VCaP (cell line): ENCODE measurements around the gene STK32C.

ENCODE experiments used
- H3K27ac ChIP-seq: fragments of 450-650 bp; 2 replicates; pipeline ENCODE4 v1.5.1; 2017
- TF ChIP-seq, protein P1 (sequence below): fragments of 450-650 bp; conservative IDR thresholded peaks from 2 replicates; pipeline ENCODE4 v1.5.1; 2017; ENCODE audit warnings: mild to moderate bottlenecking, moderate library complexity

Gene STK32C

DNA sequence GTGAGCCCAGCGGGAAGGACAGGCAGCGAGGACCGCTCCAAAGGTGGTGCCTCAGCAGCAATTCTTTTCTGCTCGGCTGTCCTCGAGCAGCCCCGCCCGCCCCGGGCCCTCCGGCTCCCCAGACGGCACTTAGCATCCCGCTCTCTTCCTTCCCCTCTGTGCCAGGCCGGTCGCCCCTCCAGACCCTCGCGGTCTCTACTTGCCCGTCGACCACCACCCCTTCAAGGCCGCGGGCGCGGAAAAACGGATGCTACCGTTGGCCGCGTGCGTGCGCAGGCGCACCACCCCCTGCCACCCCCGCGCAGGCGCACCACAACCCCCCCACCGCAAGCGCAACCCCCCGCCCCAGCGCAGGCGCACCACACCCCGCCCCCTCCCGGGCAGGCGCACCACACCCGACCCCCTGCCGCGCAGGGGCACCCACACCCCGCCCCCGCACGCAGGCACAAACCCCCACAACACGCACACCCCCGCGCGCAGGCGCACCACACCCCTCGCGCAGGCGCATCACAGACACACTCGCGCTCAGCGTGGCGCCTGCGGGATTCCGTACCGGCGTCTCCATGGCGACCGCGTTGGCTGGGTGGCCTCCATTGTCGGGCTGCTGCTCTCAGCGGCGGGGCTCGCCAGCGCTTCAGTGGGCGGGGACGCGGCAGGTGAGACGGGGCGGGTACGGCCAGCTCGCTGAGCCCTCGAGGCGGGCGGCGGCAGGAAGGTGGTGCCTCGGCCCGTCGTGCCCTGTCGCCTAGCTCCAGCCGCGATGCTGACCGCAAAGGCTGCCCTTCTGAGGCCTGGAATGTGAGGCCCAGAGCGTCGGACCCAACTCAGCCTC, 24.1 kb upstream of the STK32C start, which contains the start of gene LRRC27:
LRRC27 (plus strand) TSS at position 593 of the 832 bp plus-strand sequence. CDS start 1,332 bp downstream, outside the sequence.
- H3K27ac ChIP-seq = peak within 1 kb of the TSS; percentile 75
- TF ChIP-seq, protein P1, sequence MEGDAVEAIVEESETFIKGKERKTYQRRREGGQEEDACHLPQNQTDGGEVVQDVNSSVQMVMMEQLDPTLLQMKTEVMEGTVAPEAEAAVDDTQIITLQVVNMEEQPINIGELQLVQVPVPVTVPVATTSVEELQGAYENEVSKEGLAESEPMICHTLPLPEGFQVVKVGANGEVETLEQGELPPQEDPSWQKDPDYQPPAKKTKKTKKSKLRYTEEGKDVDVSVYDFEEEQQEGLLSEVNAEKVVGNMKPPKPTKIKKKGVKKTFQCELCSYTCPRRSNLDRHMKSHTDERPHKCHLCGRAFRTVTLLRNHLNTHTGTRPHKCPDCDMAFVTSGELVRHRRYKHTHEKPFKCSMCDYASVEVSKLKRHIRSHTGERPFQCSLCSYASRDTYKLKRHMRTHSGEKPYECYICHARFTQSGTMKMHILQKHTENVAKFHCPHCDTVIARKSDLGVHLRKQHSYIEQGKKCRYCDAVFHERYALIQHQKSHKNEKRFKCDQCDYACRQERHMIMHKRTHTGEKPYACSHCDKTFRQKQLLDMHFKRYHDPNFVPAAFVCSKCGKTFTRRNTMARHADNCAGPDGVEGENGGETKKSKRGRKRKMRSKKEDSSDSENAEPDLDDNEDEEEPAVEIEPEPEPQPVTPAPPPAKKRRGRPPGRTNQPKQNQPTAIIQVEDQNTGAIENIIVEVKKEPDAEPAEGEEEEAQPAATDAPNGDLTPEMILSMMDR = no peak

DNA sequence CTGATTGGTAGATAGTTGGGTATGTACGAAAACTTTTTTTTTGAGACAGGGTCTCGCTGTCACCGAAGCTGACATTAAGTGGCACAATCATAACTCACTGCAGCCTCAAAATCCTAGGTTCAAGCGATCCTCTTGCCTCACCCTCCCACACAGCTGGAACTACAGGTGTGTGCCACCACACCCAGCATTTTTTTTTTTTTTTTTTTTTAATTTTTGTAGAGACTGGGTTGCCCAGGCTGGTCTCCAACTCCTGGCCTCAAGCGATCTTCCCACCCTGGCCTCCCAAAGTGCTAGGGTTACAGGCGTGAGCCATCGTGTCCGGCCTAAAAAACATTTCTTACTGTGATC, 22.7 kb upstream of the STK32C start:
- peak overlapping the region; percentile 74 for H3K27ac ChIP-seq

DNA sequence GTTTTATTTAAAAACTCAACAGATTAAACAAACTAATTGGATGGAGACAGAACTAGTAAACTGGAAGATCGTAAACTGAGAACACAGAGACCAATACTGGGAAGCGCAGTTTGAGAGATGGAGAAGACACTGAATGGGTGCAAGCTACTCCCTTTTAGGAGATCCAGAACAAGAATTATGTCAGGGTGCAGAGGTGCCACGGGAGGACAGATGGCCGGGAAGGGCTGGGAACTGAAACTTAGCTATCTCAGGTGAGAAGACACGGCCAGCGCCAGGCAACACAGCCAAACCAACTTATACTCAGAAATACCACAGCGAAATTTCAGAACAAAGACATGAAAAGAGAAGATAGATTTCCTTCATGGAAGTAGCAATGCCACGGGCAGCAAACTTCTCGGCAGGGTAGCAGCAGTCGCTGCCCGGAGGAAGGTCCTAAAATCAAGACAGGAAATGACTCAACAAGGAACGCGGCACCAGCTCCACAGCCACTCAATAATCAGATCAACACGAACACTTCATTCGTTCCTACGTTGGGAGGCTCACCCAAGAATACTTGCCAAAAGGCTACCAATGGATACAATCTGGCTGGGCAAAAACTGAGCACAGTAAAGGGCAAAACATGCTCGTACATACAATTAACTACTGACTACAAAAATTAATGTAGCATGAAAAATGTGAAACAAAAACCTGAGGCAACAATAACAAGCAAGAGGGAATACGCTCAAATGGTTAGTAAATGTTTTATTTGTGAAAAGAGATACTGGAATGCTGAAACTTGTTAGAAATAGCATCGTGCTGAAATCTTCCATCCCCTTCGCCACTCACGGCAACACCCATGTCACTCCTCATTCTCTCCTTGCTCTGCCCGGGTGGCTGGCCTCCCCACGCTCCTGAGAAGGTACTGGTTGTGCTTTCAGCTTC, 22.1 kb upstream of the STK32C start:
- TF ChIP-seq, protein P1 = no peak
- peak overlapping the region; percentile 74 for H3K27ac ChIP-seq

More for the DNA sequence above, 22.7 kb upstream of the STK32C start:
- TF ChIP-seq, protein P1 = no peak

DNA sequence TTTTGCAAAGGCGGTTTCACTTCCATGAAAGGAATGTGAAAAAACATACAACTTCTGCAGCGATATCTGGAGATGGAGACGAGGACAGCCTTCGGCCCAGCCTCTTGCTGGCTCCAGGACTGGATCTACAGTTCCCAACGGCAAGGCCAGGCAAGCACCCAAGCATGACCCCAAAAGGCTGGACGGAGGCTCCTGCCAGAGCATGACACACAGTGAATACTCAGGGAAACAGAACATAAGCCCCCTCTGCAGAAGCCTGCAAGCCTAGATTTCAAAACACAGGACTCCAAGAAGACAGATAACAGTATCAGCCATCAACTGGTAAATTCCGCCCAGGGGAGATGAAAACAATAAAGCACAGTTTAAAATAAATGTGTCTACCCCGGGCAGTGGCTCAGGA, 21.0 kb upstream of the STK32C start:
- TF ChIP-seq, protein P1 = no peak
- H3K27ac ChIP-seq = no peak overlapping the region

DNA sequence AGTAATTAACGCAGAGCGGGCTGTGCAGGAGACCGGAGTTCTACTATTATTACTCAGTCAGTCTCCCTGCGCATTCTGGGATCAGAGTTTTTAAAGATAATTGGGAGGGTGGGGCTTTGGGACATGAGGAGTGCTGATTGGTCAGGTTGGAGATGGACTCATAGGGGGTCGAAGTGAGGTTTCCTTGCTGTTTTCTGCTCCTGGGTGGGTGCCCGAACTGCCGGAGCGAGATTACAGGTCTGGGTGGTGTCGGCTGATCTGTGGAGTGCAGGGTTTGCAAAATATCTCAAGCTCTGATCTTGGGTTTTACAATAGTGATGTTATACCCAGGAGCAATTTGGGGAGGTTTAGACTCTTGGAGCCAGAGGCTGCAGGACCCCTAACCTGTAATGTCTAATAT, 20.4 kb upstream of the STK32C start:
- TF ChIP-seq, protein P1 = no peak
- H3K27ac ChIP-seq = no peak overlapping the region

DNA sequence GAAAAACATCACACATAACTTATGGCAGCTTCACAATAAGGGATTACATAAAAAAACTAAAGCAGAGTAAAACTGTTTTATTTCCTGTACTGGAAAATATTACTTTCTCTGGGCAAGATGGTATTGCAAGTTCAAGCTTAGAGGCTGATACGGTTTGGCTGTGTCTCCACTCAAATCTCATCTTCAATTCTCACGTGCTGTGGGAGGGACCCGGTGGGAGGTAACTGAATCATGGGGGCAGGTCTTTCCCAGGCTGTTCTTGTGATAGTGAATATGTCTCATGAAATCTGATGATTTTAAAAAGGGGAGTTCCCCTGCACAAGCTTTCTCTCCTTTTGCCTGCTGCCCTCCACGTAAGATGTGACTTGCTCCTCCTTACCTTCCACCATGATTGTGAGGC, 19.2 kb upstream of the STK32C start:
- no peak overlapping the region for H3K27ac ChIP-seq
- TF ChIP-seq, protein P1 = no peak

DNA sequence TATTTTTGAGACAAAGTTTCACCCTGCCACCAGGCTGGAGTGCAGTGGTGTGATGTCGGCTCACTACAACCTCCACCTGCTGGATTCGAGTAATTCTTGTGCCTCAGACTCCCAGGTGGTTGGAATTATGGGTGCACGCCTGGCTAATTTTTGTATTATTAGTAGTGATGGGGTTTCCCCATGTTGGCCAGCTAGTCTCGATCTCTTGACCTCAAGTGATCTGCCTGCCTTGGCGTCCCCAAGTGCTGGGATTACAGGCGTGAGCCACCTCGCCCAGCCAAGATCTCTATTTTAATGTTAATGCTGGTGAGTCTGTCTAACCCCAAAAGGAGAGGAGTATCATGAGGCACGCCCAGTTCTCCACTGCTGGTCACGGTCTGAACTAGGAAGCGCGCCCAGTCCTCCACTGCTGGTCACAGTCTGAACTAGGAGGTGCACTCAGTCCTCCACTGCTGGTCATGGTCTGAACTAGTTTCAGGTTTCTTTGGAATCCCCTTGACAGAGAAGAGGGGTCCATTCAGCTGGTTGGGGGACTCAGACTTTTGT, 18.7 kb upstream of the STK32C start:
- TF ChIP-seq, protein P1 = no peak
- H3K27ac ChIP-seq = no peak overlapping the region
